HepG2 (cell line): Measurements from ENCODE around the gene LEP. TPM values are rescaled to one million over a fixed set of nuclear protein-coding genes. Genes with fewer than 3 reads are reported as not detected.
A peak's percentile ranks its signal among the peaks of the same experiment; 100 is the strongest.

Experiments used
- ATF7-NPFF ChIP-seq: sonication (generic); formaldehyde crosslinking; IDR thresholded peaks from 2 replicates; pipeline ENCODE4 v1.8.1; 2023; ENCODE audit warnings: mild to moderate bottlenecking, low read depth, missing genetic modification reagents, moderate library complexity
- BCL6 ChIP-seq: IDR thresholded peaks from 2 replicates; pipeline ENCODE4 v1.6.1; 2016; ENCODE audit warnings: missing genetic modification reagents, missing compliant biosample characterization
- HNRNPL ChIP-seq: fragments of 200-400 bp; formaldehyde crosslinking; IDR thresholded peaks from 2 replicates; pipeline ENCODE4 v1.6.1; 2017; ENCODE audit warnings: mild to moderate bottlenecking, low read depth, low read length
- IRF1 ChIP-seq: sonication (generic); formaldehyde crosslinking; IDR thresholded peaks from 2 replicates; pipeline ENCODE4 v1.4.0; 2020; ENCODE audit warnings: low read depth, mild to moderate bottlenecking, missing genetic modification reagents
- NR2C2 ChIP-seq: sonication (generic); formaldehyde crosslinking; IDR thresholded peaks from 2 replicates; pipeline ENCODE4 v1.4.0; 2020; ENCODE audit warnings: missing genetic modification reagents, mild to moderate bottlenecking, moderate library complexity, borderline replicate concordance
- REST ChIP-seq, 2 experiments: IDR thresholded peaks; 2 replicates each; pipeline ENCODE4 v1.6.1; 2011 to 2012; ENCODE audit warnings: low read length in 2 of 2, borderline replicate concordance in 1 of 2, low read depth in 1 of 2, mild to moderate bottlenecking in 1 of 2, moderate library complexity in 1 of 2
- STAG1 ChIP-seq: sonication (generic); formaldehyde crosslinking; IDR thresholded peaks from 2 replicates; pipeline ENCODE4 v1.4.0; 2020; ENCODE audit warnings: missing genetic modification reagents
- TBL1XR1 ChIP-seq: fragments of 150-350 bp; IDR thresholded peaks from 2 replicates; pipeline ENCODE4 v1.6.1; 2014; ENCODE audit warnings: borderline replicate concordance, low read length; ENCODE audit not compliant: partially characterized antibody
- ZFP82 ChIP-seq: sonication (generic); formaldehyde crosslinking; IDR thresholded peaks from 2 replicates; pipeline ENCODE4 v1.5.1; 2020; ENCODE audit warnings: mild to moderate bottlenecking, missing genetic modification reagents, borderline replicate concordance
- ZFP91 ChIP-seq: sonication (generic); formaldehyde crosslinking; IDR thresholded peaks from 2 replicates; pipeline ENCODE4 v1.9.0; 2022; ENCODE audit warnings: missing genetic modification reagents, mild to moderate bottlenecking, borderline replicate concordance
- ZNF646 ChIP-seq: sonication (generic); formaldehyde crosslinking; IDR thresholded peaks from 2 replicates; pipeline ENCODE4 v1.9.0; 2021; ENCODE audit warnings: mild to moderate bottlenecking, missing genetic modification reagents
- ZSCAN21 ChIP-seq: sonication (generic); formaldehyde crosslinking; IDR thresholded peaks from 2 replicates; pipeline ENCODE4 v1.8.0; 2022; ENCODE audit warnings: mild to moderate bottlenecking, missing genetic modification reagents, moderate library complexity, borderline replicate concordance
- polyA plus RNA-seq, 8 experiments: library from polyadenylated mRNA; depleted of rRNA in 3 of 8; stranded (reverse) in 7 of 8; unstranded in 1 of 8; fragments of >200 nt; fragmentation: Illumina TruSeq in 4 of 8; extraction: Trizol in 4 of 8; gene quantifications; 2 replicates each; pipeline versions ENCODE4 v1.2.1 to v1.2.3, GENCODE V29; 2011 to 2016; ENCODE audit warnings: low read depth in 4 of 8, missing spikeins in 1 of 8, mixed read lengths in 1 of 8; ENCODE audit not compliant: insufficient read depth in 1 of 8
- total RNA-seq, 5 experiments: library from RNA; depleted of rRNA; stranded (reverse); fragments of >200 nt; fragmentation: Illumina TruSeq; extraction: Trizol; gene quantifications; 2 replicates each; pipeline ENCODE4 v1.2.3, GENCODE V29; 2016; ENCODE audit warnings: low read depth in 1 of 5

The LEP gene
- total and polyA plus RNA-seq, 2 of the 13 experiments (the other 11 are each of a cell fraction or from before 2014, with no cell fraction given): 0.05 TPM; not detected in 1

- TF ChIP-seq REST (IDR thresholded peaks at IDR 0.05; ENCODE audit: borderline replicate concordance in 1 of 2, low read depth in 1 of 2, low read length in 2 of 2): no peak
- TF ChIP-seq ATF7-NPFF (CRISPR knock-in tag): no peak
- TF ChIP-seq IRF1 (CRISPR knock-in tag): no peak
- TF ChIP-seq HNRNPL: 0 out of 2 replicates have a peak, but pooled peaks have one; percentile 49
- TF ChIP-seq ZFP91 (CRISPR knock-in tag): peak; percentile 24
- TF ChIP-seq NR2C2 (CRISPR knock-in tag): no peak
- no peak for TF ChIP-seq TBL1XR1
- TF ChIP-seq ZNF646 (CRISPR knock-in tag): no peak
- TF ChIP-seq BCL6 (CRISPR knock-in tag): 0 out of 2 replicates have a peak, but pooled peaks have one; percentile 30
- TF ChIP-seq ZFP82 (CRISPR knock-in tag): no peak
- peak; percentile 99 for TF ChIP-seq STAG1 (CRISPR knock-in tag)
- TF ChIP-seq ZSCAN21 (CRISPR knock-in tag): no peak
Measured at GRCh38 chr7:128209229-128210035, 31.6 kb upstream of the LEP start (continued).
